ENCODE data around the gene PACS2.

The PACS2 gene

DNA sequence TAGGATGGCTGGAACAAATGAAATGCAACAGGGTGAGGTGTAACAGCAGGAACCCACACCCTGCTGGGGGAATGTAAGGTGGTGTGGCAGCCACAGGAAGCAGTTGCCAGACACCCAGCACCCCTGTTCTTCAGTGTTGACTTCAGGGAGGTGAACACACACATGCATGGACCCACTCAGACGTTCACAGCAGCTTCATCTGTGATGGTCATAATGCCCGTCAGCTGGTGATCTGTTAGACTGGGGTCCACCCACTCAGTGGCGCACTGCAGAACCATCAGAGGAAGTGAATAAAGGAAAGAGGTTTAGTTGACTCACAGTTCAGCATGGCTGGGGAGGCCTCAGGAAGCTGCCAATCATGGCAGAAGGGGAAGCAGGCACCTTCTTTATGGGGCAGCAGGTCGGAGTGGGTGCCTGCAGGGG is 61.1 kb downstream of the PACS2 start:
- peak in 1 of 3 experiments; percentile 3 for DNase-seq

DNA sequence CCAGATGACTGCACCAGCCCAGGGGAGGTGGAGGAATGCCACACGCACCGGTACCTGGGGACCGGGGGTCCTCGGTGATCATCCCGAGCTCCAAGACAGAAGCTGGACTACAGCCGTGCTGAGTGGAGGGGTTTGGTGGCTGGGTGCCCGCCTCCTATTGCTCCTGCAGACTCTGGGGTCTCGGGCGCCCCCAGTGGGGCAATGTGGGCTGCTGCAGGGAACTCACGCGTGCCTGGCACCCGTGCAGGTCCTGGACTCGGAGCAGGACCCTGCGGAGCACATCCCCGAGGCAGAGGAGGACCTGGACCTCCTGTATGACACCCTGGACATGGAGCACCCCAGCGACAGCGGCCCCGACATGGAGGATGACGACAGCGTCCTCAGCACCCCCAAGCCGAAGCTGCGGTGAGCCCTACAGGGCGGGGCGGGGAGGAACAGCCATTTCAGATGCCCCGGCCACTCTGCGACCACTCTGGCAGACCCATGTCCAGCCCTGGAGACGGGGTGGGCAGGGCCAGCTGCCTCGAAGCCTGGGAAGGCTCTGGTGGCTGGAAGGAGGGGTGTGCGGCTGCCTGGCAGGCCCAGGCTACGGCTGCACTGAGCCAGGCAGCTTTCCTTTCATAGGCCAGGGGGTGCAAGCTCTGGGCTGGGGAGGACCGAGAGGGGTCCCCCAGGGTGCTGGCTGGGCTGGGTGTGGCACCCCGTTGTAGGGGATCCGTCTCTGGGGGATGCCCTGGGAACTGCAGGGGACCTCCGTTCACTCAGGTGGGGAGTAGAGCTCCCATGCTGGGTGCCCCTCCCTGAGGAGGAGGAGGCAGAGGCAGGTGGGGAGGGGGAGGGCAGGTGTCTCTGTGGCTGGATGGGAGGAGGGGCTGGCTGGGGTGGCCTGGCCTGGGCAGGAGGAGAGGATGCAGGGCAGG is 62.2 kb downstream of the PACS2 start:
- no peak for DNase-seq

DNA sequence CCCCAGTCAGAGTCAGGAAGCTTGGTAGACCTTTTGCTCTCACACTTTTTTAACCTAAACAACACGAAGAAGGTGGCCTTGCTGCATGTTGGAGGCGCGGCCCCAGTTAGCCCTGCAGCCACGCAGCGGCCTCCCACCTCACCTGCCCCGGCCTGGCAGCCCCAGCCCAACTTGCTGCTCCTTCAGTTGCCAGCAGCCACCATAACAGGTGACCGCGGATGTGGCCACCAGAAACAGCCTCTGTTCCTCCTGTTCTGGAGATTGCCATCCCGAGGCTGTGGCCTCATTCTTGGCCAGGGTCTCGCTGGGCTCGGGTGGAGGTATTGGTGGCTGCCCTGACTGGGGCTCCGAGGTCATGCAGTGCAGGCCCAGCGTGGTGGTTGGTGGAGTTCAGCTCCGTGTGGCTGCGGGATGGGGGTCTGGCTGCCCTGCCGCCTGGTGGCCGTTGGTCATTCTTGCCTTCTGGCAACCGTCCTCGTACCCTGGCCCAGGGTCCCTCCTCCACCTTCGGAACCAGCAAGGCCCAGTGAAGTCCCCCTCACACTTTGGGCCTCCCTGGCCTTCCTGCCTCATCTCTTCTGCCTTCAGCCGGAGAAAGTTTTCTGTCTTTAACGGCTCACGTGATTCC is 63.1 kb downstream of the PACS2 start:
- no peak for DNase-seq

DNA sequence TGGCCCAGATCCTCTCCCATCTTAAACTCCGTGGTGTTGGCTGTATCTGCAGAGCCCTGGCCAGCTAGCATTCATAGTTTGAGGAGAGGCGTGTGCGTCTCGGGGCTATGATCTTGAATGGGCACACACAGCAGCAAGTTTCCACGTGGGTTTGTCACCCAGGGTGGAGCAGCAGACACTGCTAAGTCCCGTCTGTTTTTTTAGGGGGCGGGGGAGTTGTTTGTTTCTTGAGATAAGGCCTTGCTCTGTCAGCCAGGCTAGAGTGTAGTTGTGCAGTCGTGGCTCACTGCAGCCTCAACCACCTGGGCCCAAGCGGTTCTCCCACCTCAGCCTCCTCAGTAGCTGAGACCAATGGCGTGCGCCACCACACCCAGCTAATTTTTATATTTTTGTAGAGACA is 63.7 kb downstream of the PACS2 start:
- DNase-seq, result no peak

DNA sequence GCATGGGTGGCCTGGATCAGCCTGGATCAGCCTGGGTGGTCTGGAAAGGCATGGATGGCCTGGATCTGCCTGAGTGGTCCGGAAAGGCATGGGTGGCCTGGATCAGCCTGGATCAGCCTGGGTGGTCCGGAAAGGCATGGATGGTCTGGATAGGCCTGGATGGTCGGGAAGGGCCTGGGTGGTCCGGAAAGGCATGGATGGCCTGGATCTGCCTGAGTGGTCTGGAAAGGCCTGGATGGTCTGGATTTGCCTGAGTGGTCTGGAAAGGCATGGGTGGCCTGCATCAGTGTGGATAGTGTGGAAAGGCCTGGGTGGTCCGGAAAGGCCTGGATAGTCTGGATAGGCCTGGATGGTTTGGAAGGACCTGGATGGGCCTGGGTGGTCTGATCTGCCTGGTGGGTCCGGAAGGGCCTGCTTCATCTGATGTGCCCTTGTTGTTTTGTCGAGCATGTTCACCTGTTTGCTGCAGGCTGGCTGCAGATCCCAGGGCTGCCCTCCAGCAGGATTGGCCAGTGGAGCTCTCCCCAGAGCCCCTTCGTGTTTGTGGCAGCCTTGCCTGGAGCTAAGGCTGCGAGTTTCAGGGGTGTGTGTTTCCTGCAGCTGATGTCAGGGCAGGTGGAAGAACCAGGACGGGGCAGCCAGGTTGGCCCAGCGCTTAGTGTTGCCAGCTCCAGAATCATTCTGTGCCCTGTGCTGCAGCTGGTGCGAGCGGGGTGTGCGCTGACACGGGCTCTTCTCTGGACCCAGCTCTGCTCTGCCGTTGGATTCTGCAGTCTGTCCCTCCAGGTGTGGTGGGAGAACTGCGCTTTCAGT is 64.5 kb downstream of the PACS2 start:
- DNase-seq, result no peak

DNA sequence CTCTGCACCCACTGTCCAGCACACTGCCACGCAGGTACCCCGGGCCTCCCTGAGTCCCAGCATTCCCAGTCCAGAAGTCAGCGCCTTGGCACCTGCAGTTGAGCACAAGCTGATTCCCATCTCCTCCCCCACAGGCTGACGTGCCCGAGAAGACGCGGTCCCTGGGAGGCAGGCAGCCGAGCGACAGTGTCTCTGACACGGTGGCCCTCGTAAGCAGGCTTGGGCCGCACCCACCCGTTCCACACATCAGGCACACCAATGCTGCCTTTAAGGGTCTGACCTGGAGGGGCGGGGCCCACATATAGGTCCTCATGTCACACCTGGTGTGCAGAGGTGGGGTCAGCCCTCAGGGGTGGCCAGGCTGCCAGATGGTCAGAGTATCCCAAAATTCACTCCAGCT is 65.4 kb downstream of the PACS2 start:
- no peak for DNase-seq

DNA sequence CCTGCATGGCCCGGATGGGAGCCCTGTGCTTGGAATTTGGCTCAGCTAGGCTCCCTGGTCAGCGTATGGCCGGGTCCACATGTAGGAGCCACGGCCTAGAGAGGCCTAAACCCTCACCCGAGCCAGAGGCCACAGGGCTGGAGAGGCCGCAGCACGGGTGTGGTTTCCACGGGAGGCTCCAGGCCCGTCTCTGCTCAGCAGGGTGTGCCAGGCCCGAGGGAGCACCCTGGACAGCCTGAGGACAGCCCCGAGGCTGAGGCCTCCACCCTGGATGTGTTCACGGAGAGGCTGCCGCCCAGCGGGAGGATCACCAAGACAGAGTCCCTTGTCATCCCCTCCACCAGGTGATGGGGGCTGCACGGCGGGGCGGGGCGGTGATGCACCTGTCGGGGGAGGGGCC is 66.2 kb downstream of the PACS2 start:
- DNase-seq, result no peak

DNA sequence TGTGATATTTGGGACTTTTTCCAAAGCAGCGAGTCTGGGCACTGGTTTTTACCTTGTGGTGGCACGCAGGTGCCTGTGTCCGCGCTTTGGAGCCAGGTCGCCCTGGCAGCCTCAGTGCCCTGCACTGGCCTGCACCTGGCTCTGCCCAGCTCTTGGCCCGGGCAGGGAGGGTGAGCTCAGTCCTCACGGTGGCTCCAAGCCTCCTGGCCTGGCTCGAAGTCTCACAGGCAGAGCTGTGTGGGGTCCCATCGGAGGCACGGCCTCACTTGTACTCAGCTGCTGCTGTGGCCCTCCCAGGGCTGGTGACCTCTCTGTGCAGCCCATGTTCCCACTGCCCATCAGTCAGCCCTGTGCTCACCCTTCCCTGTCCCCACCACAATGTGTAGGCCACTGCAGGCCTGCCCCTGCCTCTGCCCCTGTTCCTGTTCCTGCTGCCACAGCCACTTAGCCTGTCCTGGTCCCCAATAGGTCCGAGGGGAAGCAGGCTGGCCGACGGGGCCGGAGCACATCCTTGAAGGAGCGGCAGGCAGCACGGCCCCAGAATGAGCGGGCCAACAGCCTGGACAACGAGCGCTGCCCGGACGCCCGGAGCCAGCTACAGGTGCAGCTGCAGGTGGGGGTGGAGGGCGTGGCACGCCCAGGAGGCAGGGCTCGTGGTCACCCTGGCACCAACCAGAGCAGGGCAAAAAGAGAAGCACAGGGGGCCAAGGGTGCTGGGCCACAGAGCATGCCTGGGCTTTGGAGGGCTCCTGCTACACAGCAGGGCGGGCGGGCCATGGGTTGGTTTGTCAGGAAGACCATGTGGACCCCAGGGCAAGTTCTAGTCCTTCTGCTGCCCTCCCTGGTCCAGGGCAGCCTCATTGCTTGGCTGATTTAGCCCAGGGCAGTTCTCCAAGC is 67.1 kb downstream of the PACS2 start:
- DNase-seq, result no peak

DNA sequence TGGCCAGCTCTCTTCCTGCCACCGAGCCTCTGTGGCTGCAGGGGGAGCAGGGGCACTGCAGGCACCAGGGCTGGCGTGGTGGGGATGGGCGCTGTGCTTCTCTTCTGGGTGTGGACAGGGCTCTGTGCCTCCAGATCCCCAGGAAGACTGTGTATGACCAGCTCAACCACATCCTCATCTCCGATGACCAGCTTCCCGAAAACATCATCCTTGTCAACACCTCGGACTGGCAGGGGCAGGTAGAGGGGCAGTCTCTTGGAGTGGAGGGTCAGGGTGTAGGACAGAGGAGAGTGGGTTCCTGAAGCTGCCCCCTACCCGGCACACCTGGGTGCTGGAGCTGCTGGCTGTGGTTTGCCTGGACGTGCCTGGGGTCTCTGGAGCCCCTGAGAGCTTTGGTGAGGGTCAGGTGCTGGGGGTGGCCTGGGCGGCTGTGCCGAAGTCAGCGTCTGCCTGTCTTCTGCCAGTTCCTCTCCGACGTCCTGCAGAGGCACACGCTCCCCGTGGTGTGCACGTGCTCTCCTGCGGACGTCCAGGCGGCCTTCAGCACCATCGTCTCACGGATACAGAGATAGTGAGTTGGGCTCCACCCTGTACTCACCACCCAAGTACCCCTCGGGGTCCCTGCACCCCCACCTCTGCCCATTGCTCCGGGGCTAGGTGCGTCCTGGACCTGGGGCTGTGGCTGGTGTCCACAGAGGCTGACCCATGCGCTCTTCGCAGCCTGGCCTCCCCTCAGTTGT is 68.0 kb downstream of the PACS2 start:
- DNase-seq, result no peak

DNA sequence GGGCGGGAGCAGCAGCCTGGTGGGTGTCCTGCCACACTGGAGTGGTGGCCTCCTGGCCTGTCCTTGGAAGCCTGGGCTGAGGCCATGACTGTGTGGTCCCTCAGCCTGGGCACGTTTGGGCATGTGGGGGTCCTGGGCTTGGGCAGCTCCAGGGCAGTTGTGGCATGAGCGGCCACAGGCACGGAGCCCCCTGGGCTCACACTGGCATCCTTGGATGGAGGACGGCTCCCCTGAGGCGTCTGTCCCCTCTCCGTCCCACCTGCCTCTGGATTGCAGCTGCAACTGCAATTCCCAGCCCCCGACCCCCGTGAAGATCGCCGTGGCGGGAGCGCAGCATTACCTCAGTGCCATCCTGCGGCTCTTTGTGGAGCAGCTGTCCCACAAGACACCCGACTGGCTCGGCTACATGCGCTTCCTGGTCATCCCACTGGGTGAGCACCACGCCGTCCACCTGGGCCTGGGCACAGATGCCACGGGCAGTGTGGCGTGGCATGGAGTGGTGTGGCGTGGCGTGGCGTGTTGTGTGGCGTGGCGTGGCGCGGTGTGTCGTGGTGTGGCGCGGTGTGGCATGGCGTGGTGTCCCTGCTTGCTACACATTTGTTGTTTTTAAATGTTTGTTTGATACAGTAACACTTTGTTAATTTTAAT is 68.7 kb downstream of the PACS2 start:
- DNase-seq, result no peak

DNA sequence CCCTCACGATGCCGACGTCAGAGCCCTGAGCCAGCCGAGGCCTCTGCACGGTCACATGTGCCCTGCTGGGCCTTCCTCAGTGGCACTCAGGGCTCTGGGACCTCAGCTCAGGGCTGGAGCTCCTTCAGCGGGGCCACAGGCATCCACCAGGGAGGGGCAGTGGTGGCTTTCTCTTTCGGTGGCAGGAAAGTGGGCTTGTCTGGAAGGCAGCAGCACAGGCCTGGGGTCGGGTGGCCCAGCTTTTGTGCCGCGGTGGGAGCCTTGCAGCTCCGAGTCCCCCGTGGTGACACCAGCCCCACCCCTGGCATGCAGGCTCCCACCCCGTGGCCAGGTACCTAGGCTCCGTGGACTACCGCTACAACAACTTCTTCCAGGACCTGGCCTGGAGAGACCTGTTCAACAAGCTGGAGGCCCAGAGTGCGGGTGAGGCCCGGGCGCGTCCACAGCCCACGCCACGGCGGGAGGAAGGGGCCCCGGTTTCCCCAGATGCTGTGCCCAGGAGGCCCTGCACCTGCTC is 69.6 kb downstream of the PACS2 start:
- no peak for DNase-seq

DNA sequence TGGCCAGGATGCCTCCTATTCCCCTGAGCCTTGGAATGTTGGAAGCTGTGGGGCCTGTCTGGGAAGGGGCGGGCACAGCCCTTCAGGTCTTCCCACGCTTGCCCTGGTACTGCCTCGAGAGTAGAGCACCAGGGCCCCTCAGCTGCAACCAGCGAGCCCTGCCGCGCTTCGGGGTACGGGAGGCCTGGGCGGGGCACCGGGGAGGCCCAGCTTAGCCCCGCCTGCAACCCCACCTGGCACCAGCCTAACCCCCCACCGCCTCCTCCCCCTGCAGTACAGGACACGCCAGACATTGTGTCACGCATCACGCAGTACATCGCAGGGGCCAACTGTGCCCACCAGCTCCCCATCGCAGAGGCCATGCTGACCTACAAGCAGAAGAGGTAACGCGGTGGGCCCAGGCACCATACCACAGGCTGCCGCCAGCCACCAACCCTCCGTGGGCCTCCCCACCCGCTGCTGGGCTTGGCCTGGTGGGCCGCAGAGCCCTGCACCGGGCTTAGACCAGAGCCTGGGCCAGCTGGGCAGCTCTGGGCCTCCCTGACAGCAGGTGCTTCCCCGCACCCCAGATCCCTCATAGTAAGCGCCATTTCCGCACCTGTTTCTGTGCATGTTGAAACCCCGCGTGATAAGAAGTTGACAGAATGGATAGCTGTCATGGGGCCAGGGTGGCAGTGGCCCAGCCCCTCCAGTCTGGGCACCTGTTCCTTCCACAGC is 70.2 kb downstream of the PACS2 start:
- DNase-seq, result no peak

DNA sequence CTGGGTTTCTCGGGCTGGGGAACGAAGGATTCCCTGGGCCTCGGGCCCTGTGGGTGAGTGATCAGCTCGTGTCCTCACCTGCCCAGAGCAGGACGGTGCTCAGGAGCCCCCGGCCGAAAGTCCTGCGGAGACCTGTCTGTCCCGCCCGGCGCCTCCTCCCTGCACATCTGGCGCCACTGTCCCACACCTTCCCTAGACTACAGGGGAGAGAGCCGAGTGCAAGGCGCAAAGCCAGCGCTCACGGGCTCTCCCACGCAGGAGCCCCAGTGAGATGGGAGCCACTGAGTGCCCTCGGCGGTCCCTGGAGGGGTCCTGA is 70.7 kb downstream of the PACS2 start:
- DNase-seq, result no peak

DNA sequence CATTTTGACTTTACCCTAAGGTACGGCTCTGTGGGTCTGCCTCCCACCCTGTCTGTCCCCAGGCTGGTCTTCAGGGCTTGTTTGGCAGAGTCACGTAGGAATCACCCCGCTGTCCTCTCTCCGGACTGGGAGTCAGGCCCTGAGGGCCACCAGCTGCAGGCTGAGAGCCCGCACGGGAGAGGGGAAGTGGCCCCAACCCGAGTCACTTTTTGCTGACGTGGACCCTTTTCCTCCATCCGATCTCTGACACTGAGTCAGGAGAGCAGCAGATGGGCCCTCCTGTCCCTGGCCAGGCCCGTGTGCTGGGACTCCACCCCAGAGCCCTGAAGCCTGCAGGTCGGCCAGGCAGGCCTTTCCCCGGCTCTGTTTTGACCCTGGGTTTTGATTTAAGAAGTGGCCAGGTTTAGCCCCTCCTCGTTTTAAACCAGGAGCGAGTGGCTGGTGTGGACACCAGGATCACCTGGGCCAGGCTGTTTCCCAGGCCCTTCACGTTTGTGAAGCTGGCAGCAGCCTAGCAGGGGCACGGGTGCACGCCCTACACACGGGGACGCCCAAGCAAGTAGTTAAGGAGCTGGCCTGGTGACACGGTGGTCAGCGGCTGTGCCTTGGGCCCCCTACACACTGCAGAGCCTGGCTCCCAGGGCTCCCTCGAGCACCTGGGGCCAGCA is 71.3 kb downstream of the PACS2 start:
- DNase-seq, result no peak

DNA sequence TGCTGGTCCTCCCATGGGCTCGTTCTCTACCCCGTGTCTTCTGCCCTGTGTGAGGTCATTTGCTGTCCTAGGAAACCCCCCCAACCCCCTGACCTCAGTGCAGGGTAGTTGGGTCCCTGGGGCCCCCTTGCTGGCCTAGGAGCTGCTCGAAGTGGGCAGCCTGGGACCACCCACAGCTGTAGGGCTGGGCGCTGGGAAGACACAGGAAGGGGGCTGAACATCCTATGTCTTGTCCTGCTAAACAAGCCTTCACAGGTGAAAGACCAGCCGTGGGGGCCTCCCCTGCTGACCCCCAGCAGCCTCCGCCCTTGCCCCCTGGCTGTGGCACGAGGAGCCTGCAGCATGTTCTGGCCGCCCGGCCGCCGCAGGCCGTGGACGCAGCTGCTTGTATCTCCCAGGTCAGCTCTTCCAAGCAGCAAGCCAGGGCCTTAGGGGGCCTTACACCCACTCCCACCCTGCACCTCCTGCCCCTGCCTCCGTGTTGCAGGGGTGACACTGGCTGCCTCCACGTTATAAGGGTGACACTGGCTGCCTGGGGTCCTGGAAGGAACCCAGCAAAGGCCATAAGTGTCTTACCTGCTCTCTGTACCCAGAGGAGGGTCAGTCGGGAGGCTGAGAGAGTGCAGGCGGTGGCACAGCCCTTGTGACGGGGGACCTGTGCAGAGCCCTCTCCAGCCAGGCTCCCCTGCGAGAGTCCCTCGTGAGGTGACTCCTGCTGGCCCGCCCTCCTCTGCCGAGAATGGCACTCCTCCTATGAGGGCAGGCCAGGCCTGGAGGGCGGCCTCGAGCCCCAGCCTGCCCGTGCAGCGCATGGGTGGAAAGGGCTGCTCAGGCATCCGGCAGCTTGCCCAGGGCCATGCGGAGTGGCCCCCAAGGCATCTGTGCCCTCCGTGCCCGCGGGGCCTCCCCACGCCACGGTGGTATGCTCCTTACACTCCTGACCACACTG is 72.3 kb downstream of the PACS2 start:
- DNase-seq, result no peak

DNA sequence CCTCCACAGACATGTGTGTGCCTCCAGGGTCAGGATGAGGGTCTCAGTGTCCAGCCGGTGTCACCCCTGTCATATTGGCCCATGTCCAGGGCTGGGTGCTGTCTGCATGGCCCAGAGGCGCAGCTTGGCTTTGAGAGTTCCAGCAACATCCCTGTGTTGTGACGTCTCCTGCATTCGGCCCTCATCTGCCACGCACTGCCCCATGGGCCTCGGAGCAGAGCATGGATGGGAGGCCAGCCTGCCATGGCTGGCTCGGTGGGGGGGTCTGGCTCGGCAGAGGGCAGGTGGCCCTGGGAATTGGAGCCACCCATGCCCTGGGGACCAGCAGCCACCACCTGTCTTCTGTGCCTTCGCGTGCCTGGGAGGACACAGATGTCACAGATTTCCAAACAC is 73.0 kb downstream of the PACS2 start:
- DNase-seq, result peak in 1 of 3 experiments; percentile 37

DNA sequence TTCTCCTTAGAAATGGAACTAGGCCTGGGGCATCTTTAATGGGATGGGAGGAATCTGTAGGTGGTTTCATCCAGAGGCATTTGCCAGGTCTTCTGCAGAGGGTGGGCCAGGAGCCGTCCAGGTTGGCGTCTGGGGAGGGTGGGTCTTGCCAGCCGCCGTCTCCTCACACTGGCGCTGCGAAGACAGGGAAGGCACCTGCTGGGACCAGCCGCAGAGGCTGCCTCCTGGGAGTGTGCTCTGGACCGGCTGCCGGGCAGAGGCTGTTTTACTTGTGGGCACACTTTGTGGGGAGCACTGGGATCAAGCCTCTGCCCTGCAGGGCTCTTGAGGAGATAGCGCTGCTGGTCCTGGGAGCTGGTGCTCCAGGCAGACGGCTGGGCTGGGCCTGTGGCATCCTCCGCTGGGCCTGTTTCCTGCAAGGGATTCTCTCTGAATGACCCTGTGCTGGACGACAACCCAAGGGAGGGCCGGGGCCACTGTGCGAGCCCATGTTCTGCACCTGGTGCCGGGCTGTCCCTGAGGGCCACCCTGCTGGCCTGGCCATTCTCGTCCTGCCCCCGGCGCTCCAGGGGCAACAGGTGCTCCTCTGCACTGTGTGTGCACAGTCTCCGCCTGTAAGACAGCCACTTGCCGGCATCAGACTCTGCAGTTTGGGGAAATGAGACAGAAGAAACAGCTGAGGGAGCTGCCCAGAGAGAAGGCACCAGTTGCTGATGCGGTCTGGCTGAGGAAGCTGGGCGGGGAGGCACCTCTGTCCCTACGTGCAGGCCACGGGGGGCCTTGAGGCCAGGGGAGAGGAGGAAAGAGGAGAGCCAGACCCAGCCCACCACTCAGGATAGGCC is 73.8 kb downstream of the PACS2 start:
- DNase-seq, result peak in 2 of 3 experiments; percentile 27 to 65

DNA sequence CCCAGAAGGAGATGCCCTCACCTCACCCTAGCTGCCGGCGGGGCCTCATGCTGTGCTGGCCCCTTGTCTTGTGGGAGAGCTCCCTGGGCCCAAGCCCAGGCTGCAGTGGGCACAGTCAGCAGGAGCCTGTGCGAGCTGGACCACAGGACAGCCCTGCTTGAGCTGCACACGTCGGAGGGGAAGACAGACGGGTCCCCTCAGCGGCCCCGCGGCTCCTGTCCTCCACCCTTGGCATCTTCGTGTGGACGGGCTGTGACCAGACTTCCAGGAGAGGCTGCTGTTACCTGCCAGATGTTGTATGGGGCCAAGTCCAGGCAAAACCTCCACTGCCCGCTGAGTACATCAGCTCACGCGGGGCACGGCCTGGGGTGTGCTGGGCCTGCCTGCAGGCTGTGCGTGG is 74.4 kb downstream of the PACS2 start:
- no peak for DNase-seq

Measured in NCI-H1417 (cell line).